HEK293 (cell line): ENCODE measurements around the gene ERO1B.
"Not testable (repeated sequence)": the region's sequence is repeated elsewhere in the genome, so short reads cannot be mapped to it uniquely, and the experiment has no call there.

Experiments
- CTCF ChIA-PET: fragments of 350-600 bp; formaldehyde crosslinking; extraction: SDS; loops from one replicate; lab custom pipeline; 2021; ENCODE audit warnings: antibody characterized with exemption; lab: Yijun Ruan, JAX
- POLR2A ChIA-PET: fragments of 300-600 bp; formaldehyde crosslinking; extraction: SDS; loops from one replicate; lab custom pipeline; 2020; ENCODE audit warnings: antibody characterized with exemption, inconsistent platforms; lab: Yijun Ruan, JAX
- H3K27ac ChIP-seq: fragments of 200-500 bp; sonication (Bioruptor generic); 2 replicates; pipeline ENCODE4 v1.5.1; 2014; ENCODE audit warnings: low read depth, low read length, control low read depth, inconsistent platforms; ENCODE audit errors: extremely low read depth
- H3K36me3 ChIP-seq, 2 experiments: fragments of 200-500 bp in 1 of 2; sonication (Bioruptor generic) in 1 of 2; 1 replicate in 1 of 2; 2 replicates in 1 of 2; pipeline ENCODE4 v1.5.1; 2014 to 2017; ENCODE audit warnings: inconsistent platforms in 2 of 2, low read length in 2 of 2; ENCODE audit not compliant: control insufficient read depth in 2 of 2, insufficient read depth in 1 of 2
- H3K4me1 ChIP-seq: fragments of 200-500 bp; sonication (Bioruptor generic); 2 replicates; pipeline ENCODE4 v1.5.1; 2014; ENCODE audit warnings: mild to moderate bottlenecking, low read length, inconsistent platforms; ENCODE audit not compliant: control insufficient read depth, insufficient read depth
- H3K4me3 ChIP-seq: 2 replicates; pipeline ENCODE4 v1.5.1; 2011; ENCODE audit warnings: low read depth, mild to moderate bottlenecking, control low read depth, low read length, moderate library complexity
- H3K9me3 ChIP-seq: fragments of 200-500 bp; sonication (Bioruptor generic); 2 replicates; pipeline ENCODE4 v1.5.1; 2014; ENCODE audit warnings: low read depth, low read length, inconsistent platforms; ENCODE audit not compliant: control insufficient read depth, insufficient read depth
- HOXC10 ChIP-seq: sonication (generic); formaldehyde crosslinking; IDR thresholded peaks from 2 replicates; pipeline ENCODE4 v1.8.1; 2023; ENCODE audit warnings: mild to moderate bottlenecking, missing genetic modification reagents
- KLF1 ChIP-seq: fragments of 450-650 bp; formaldehyde crosslinking; IDR thresholded peaks from 2 replicates; pipeline ENCODE4 v1.5.1; 2016; ENCODE audit warnings: missing biosample characterization, missing genetic modification characterization
- ZBTB1 ChIP-seq: fragments of 450-650 bp; formaldehyde crosslinking; IDR thresholded peaks from 2 replicates; pipeline ENCODE4 v1.5.1; 2016; ENCODE audit warnings: missing biosample characterization, missing genetic modification characterization
- ZNF121 ChIP-seq: fragments of 450-650 bp; formaldehyde crosslinking; IDR thresholded peaks from 2 replicates; pipeline ENCODE4 v1.5.1; 2016; ENCODE audit warnings: missing biosample characterization, missing genetic modification characterization
- ZNF266 ChIP-seq: fragments of 450-650 bp; formaldehyde crosslinking; IDR thresholded peaks from 2 replicates; pipeline ENCODE4 v1.5.1; 2016; ENCODE audit warnings: missing biosample characterization, missing genetic modification characterization, low read depth
- ZNF37A ChIP-seq: fragments of 450-650 bp; IDR thresholded peaks from 2 replicates; pipeline ENCODE4 v1.5.1; 2018; ENCODE audit warnings: missing biosample characterization, missing genetic modification characterization
- ZNF549 ChIP-seq: fragments of 450-650 bp; IDR thresholded peaks from 2 replicates; pipeline ENCODE4 v1.5.1; 2018; ENCODE audit warnings: missing biosample characterization, missing genetic modification characterization, mild to moderate bottlenecking, inconsistent platforms, moderate library complexity
- ZNF561 ChIP-seq: fragments of 450-650 bp; IDR thresholded peaks from 2 replicates; pipeline ENCODE4 v1.5.1; 2018; ENCODE audit warnings: missing biosample characterization, missing genetic modification characterization, borderline replicate concordance
- ZNF626 ChIP-seq: fragments of 450-650 bp; sonication (Bioruptor Pico); formaldehyde crosslinking; IDR thresholded peaks from 2 replicates; pipeline ENCODE4 v1.5.1; 2018; ENCODE audit warnings: missing biosample characterization, missing genetic modification characterization, inconsistent platforms
- ZNF76 ChIP-seq: fragments of 450-650 bp; formaldehyde crosslinking; IDR thresholded peaks from 2 replicates; pipeline ENCODE4; 2016; ENCODE audit warnings: low read depth, missing biosample characterization, missing genetic modification characterization, borderline replicate concordance
- ZNF777 ChIP-seq: fragments of 450-650 bp; formaldehyde crosslinking; IDR thresholded peaks from 2 replicates; pipeline ENCODE4 v1.5.1; 2017; ENCODE audit warnings: missing biosample characterization, missing genetic modification characterization, borderline replicate concordance
- TF ChIP-seq, protein P1 (sequence below): fragments of 450-650 bp; formaldehyde crosslinking; IDR thresholded peaks from 2 replicates; pipeline ENCODE4 v1.5.1; 2017; ENCODE audit warnings: missing biosample characterization, missing genetic modification characterization
- TF ChIP-seq, protein P2 (sequence below): fragments of 450-650 bp; formaldehyde crosslinking; IDR thresholded peaks from 2 replicates; pipeline ENCODE4 v1.5.1; 2016; ENCODE audit warnings: missing biosample characterization, missing genetic modification characterization
- TF ChIP-seq, protein P3 (sequence below): fragments of 450-650 bp; formaldehyde crosslinking; IDR thresholded peaks from 2 replicates; pipeline ENCODE4 v1.5.1; 2016; ENCODE audit warnings: missing biosample characterization, missing genetic modification characterization
- TF ChIP-seq, protein P4 (sequence below): fragments of 450-650 bp; formaldehyde crosslinking; IDR thresholded peaks from 2 replicates; pipeline ENCODE4 v1.5.1; 2016; ENCODE audit warnings: missing biosample characterization, missing genetic modification characterization

ERO1B gene

DNA sequence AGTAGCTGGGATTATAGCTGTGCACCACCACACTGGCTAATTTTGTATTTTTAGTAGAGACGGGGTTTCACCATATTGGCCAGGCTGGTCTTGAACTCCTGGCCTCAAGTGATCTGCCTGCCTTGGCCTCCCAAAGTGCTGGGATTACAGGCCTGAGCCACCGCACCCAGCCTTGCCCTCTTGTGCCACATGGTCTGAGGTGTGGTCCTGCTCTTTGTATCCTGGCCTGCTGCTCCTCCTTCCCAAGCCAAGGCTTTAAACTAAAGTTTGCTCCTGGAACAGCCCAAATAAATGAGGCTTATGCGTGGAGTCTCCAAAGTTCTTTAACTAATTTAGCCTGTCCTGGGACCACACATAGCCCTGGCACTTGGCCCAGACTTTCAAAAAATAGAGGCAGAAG is 49.7 kb upstream of the ERO1B start:
- TF ChIP-seq KLF1 (tag by site-specific recombination), result peak; percentile 40; the same call in 1 of the 2 replicates
- peak; percentile 59; the same call in 1 of the 2 replicates for TF ChIP-seq ZNF121 (tag by site-specific recombination)
- H3K4me3 ChIP-seq, H3K9me3 ChIP-seq, H3K27ac ChIP-seq, POLR2A ChIA-PET, H3K4me1 ChIP-seq, H3K36me3 ChIP-seq: not testable (repeated sequence)
- CTCF ChIA-PET, result interaction anchor here (1.2 kb wide), 1 partner anchor 119 kb away, joined by 3 read pairs; no protein-coding TSS in a partner anchor

DNA sequence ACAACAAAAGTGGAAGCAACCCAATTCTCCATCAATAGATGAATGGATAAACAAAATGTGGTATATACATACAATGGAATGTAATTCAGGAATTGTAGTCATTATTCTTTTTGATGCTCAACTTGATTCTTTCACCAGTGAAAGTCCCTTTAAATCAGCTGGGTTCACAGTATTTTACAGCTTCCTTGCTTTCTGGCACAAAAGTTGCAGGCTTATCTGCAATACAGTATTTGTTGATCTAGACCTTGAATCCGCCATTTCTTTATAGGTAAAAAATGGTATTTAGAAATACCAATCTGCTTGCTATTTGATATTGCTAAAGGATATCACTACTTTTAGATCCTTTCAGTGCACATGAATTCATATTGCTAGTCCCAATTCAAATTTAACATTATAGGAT is 44.7 kb upstream of the ERO1B start:
- H3K27ac ChIP-seq, result no peak overlapping the region
- no peaks in the 10 kb centered on the region; the same call in 1 of the 2 replicates for H3K9me3 ChIP-seq
- H3K4me1 ChIP-seq, result no peaks in the 10 kb centered on the region
- CTCF ChIA-PET, result interaction anchor here (0.6 kb wide), 1 partner anchor 220 kb away, joined by 4 read pairs; no protein-coding TSS in a partner anchor
- TF ChIP-seq ZNF549 (tag by site-specific recombination), result no peak
- H3K4me3 ChIP-seq, result no peak overlapping the region
- POLR2A ChIA-PET, result no interaction called here
- no peaks in the 10 kb centered on the region for H3K36me3 ChIP-seq

DNA sequence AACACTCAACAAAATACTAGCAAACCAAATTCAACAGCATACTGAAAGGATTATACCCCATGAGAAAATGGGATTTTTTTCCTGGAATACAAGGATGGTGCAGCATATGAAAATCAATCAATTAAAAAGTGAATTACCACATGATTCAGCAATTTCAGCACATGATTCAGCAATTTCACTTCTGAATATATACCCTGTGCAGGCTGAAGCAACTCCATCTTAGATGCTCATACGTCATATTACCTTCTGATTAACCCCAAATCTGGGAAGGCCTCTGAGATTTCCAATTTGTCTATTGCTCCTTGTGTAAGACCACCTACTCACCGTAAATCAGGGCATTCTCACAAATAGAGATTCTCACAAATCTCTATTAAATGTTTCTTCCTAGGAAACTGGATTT is 43.8 kb upstream of the ERO1B start:
- Histone ChIP-seq H3K4me3 (no peak overlapping the region), H3K27ac (no peak overlapping the region), H3K9me3 (no peaks in the 10 kb centered on the region; the same call in 1 of the 2 replicates), H3K36me3 (no peaks in the 10 kb centered on the region), H3K4me1 (no peaks in the 10 kb centered on the region)
- POLR2A ChIA-PET, result no interaction called here
- CTCF ChIA-PET, result no interaction called here
- TF ChIP-seq ZNF626 (tag by site-specific recombination) (no peak), ZBTB1 (tag by site-specific recombination) (no peak), ZNF37A (tag by site-specific recombination) (no peak), HOXC10 (CRISPR knock-in tag) (no peak), ZNF76 (tag by site-specific recombination) (no peak), ZNF777 (tag by site-specific recombination) (no peak), ZNF266 (tag by site-specific recombination) (no peak)
- TF ChIP-seq, protein P1, sequence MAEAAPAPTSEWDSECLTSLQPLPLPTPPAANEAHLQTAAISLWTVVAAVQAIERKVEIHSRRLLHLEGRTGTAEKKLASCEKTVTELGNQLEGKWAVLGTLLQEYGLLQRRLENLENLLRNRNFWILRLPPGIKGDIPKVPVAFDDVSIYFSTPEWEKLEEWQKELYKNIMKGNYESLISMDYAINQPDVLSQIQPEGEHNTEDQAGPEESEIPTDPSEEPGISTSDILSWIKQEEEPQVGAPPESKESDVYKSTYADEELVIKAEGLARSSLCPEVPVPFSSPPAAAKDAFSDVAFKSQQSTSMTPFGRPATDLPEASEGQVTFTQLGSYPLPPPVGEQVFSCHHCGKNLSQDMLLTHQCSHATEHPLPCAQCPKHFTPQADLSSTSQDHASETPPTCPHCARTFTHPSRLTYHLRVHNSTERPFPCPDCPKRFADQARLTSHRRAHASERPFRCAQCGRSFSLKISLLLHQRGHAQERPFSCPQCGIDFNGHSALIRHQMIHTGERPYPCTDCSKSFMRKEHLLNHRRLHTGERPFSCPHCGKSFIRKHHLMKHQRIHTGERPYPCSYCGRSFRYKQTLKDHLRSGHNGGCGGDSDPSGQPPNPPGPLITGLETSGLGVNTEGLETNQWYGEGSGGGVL (tag by site-specific recombination), result no peak
- TF ChIP-seq, protein P2, sequence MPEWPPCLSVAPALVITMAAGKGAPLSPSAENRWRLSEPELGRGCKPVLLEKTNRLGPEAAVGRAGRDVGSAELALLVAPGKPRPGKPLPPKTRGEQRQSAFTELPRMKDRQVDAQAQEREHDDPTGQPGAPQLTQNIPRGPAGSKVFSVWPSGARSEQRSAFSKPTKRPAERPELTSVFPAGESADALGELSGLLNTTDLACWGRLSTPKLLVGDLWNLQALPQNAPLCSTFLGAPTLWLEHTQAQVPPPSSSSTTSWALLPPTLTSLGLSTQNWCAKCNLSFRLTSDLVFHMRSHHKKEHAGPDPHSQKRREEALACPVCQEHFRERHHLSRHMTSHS (tag by site-specific recombination), result no peak
- TF ChIP-seq, protein P3, sequence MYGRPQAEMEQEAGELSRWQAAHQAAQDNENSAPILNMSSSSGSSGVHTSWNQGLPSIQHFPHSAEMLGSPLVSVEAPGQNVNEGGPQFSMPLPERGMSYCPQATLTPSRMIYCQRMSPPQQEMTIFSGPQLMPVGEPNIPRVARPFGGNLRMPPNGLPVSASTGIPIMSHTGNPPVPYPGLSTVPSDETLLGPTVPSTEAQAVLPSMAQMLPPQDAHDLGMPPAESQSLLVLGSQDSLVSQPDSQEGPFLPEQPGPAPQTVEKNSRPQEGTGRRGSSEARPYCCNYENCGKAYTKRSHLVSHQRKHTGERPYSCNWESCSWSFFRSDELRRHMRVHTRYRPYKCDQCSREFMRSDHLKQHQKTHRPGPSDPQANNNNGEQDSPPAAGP (tag by site-specific recombination), result no peak

DNA sequence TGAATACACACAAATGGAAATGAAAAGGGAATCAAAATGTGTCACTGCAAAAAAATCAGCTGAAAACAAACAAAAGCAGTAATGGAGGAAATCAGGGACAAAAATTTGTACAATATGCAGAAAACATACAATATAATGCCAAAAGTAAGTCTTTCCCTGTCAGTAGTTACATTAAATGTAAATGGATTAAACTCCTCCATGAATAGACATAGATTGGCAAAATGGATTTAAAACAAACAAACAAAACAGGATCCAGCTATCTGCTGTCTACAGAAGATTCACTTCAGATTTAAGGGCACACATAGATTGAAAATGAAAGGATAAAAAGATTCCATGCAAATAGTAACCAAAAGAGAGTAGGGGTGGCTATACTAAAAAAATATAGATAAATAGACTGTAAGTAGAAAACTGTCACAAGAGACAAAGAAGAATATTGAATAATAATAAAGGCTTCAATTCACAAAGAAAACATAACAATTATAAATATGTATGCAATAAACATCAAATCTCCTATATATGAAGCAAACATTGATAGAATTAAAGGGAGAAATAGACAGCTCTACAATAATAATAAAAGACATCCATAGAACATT is 42.2 kb upstream of the ERO1B start:
- Histone ChIP-seq H3K27ac (no peak overlapping the region), H3K36me3 (no peaks in the 10 kb centered on the region), H3K4me1 (no peaks in the 10 kb centered on the region), H3K4me3 (no peak overlapping the region), H3K9me3 (no peaks in the 10 kb centered on the region; the same call in 1 of the 2 replicates)
- TF ChIP-seq ZNF561, result no peak
- TF ChIP-seq, protein P4, sequence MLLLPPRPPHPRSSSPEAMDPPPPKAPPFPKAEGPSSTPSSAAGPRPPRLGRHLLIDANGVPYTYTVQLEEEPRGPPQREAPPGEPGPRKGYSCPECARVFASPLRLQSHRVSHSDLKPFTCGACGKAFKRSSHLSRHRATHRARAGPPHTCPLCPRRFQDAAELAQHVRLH, result 0 out of 2 replicates have a peak, but pooled peaks have one; percentile 13
- POLR2A ChIA-PET, result no interaction called here
- CTCF ChIA-PET, result interaction anchor here (0.6 to 0.9 kb wide), 2 partner anchors 12 to 165 kb away, joined by 4 read pairs; no protein-coding TSS in a partner anchor
